Right lobe of liver (tissue), 4 donors: Measurements from ENCODE around the gene MT1A.

Experiments
- CTCF ChIP-seq, 4 donors: fragments of 200-600 bp in 3 of 4; fragments of 450-650 bp in 1 of 4; IDR thresholded peaks; one replicate each; pipeline versions ENCODE4 v1.5.1 to v1.8.0; 2016 to 2022; ENCODE audit warnings: antibody characterized with exemption in 4 of 4, mild to moderate bottlenecking in 2 of 4
- POLR2A ChIP-seq: fragments of 450-650 bp; IDR thresholded peaks from one replicate; pipeline ENCODE4 v1.6.1; 2017; ENCODE audit warnings: antibody characterized with exemption, mild to moderate bottlenecking
- donor health status: DM: no; HTN: no; CAD: no.
- donor health status: DM: no; HTN: no; CAD: no.
- donor health status: DM: no; HTN: yes; CAD: no.

- TF ChIP-seq POLR2A: peak; percentile 68
- TF ChIP-seq CTCF (IDR thresholded peaks at IDR 0.05): peak; percentile 52 to 61 (median 54)
Measured at GRCh38 chr16:56643080-56643778, 4.8 kb downstream of the MT1A start.
